Measurements from ENCODE around the gene DDB1. TPM values are rescaled to one million over a fixed set of nuclear protein-coding genes. Genes with fewer than 3 reads are reported as not detected.

DDB1 gene
- total RNA-seq, 2 experiments from 2014 or later, result 140 to 147 TPM

- TF ChIP-seq, protein P1, sequence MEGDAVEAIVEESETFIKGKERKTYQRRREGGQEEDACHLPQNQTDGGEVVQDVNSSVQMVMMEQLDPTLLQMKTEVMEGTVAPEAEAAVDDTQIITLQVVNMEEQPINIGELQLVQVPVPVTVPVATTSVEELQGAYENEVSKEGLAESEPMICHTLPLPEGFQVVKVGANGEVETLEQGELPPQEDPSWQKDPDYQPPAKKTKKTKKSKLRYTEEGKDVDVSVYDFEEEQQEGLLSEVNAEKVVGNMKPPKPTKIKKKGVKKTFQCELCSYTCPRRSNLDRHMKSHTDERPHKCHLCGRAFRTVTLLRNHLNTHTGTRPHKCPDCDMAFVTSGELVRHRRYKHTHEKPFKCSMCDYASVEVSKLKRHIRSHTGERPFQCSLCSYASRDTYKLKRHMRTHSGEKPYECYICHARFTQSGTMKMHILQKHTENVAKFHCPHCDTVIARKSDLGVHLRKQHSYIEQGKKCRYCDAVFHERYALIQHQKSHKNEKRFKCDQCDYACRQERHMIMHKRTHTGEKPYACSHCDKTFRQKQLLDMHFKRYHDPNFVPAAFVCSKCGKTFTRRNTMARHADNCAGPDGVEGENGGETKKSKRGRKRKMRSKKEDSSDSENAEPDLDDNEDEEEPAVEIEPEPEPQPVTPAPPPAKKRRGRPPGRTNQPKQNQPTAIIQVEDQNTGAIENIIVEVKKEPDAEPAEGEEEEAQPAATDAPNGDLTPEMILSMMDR (IDR thresholded peaks at IDR 0.05), result no peak
- Mint-ChIP-seq H3K27me3 (no peaks in the 10 kb centered on the region), H3K36me3 (ENCODE audit: low read depth) (peaks cover 2% of the 10 kb centered on the region), H3K4me3 (no peak overlapping the region), H3K4me1 (ENCODE audit: low read depth) (no peaks in the 10 kb centered on the region), H3K27ac (no peak overlapping the region), H3K9me3 (no peaks in the 10 kb centered on the region)
- DNase-seq, result no peak
- Histone ChIP-seq H3K4me3 (ENCODE audit: low read length) (no peak overlapping the region), H3K4me1 (ENCODE audit: insufficient read depth, low read length) (no peaks in the 10 kb centered on the region), H3K27ac (ENCODE audit: low read depth in 1 of 2, low read length in 2 of 2) (no peak overlapping the region), H3K27me3 (ENCODE audit: control insufficient read depth in 1 of 2, insufficient read depth in 2 of 2, low read length in 2 of 2) (no peaks in the 10 kb centered on the region), H3K9me3 (ENCODE audit: control insufficient read depth in 1 of 2, insufficient read depth in 1 of 2, low read length in 2 of 2) (no peaks in the 10 kb centered on the region), H3K36me3 (ENCODE audit: insufficient read depth, low read length) (peaks cover 89% of the 10 kb centered on the region)
- ATAC-seq (ENCODE audit: poor library complexity), result no peak
- intact Hi-C loops (cut with DNase I, micrococcal nuclease), result no loop called here
- CTCF ChIA-PET, result no interaction called here
- POLR2A ChIA-PET, result no interaction called here
Observed at GRCh38 chr11:61309141-61309540, 23.8 kb downstream of the DDB1 start.

- Mint-ChIP-seq H3K27me3 (no peaks in the 10 kb centered on the region), H3K9me3 (no peaks in the 10 kb centered on the region), H3K4me3 (no peak overlapping the region), H3K27ac (no peak overlapping the region), H3K36me3 (ENCODE audit: low read depth) (peaks cover 20% of the 10 kb centered on the region), H3K4me1 (ENCODE audit: low read depth) (no peaks in the 10 kb centered on the region)
- intact Hi-C loops (cut with DNase I, micrococcal nuclease), result no loop called here
- Histone ChIP-seq H3K9me3 (ENCODE audit: control insufficient read depth in 1 of 2, insufficient read depth in 1 of 2, low read length in 2 of 2) (no peaks in the 10 kb centered on the region), H3K27me3 (ENCODE audit: control insufficient read depth in 1 of 2, insufficient read depth in 2 of 2, low read length in 2 of 2) (no peaks in the 10 kb centered on the region), H3K4me3 (ENCODE audit: low read length) (no peak overlapping the region), H3K36me3 (ENCODE audit: insufficient read depth, low read length) (peaks cover 88% of the 10 kb centered on the region), H3K27ac (ENCODE audit: low read depth in 1 of 2, low read length in 2 of 2) (no peak overlapping the region), H3K4me1 (ENCODE audit: insufficient read depth, low read length) (no peaks in the 10 kb centered on the region)
- ATAC-seq (ENCODE audit: poor library complexity) (no peak), DNase-seq (no peak)
- CTCF ChIA-PET, result no interaction called here
- POLR2A ChIA-PET, result no interaction called here
- TF ChIP-seq, protein P1 (IDR thresholded peaks at IDR 0.05), result no peak
Observed at GRCh38 chr11:61307354-61307753, 25.6 kb downstream of the DDB1 start.

- TF ChIP-seq, protein P1 (IDR thresholded peaks at IDR 0.05), result no peak
- DNase-seq (no peak), ATAC-seq (ENCODE audit: poor library complexity) (no peak)
- H3K27ac Mint-ChIP-seq, result no peak overlapping the region
- intact Hi-C loops (cut with DNase I, micrococcal nuclease), result no loop called here
- ChIA-PET POLR2A (no interaction called here), CTCF (no interaction called here)
- no peaks in the 10 kb centered on the region for H3K4me1 ChIP-seq (ENCODE audit: insufficient read depth, low read length)
- no peak overlapping the region for H3K27ac ChIP-seq (ENCODE audit: low read depth in 1 of 2, low read length in 2 of 2)
- no peaks in the 10 kb centered on the region for H3K9me3 Mint-ChIP-seq
- no peaks in the 10 kb centered on the region for H3K4me1 Mint-ChIP-seq (ENCODE audit: low read depth)
- H3K36me3 Mint-ChIP-seq (ENCODE audit: low read depth), result peaks cover 32% of the 10 kb centered on the region
- H3K4me3 ChIP-seq (ENCODE audit: low read length), result no peak overlapping the region
- no peaks in the 10 kb centered on the region for H3K27me3 Mint-ChIP-seq
- no peak overlapping the region for H3K4me3 Mint-ChIP-seq
- H3K9me3 ChIP-seq (ENCODE audit: control insufficient read depth in 1 of 2, insufficient read depth in 1 of 2, low read length in 2 of 2), result no peaks in the 10 kb centered on the region
- H3K27me3 ChIP-seq (ENCODE audit: control insufficient read depth in 1 of 2, insufficient read depth in 2 of 2, low read length in 2 of 2), result no peaks in the 10 kb centered on the region
- H3K36me3 ChIP-seq (ENCODE audit: insufficient read depth, low read length), result peaks cover 88% of the 10 kb centered on the region
Observed at GRCh38 chr11:61306221-61306620, 26.7 kb downstream of the DDB1 start.

All from CD4-positive, alpha-beta T cell (primary cell).